Pancreas (tissue), 10 donors: Measurements from ENCODE around the gene CFAP58. TPM values are rescaled to one million over a fixed set of nuclear protein-coding genes. Genes with fewer than 3 reads are reported as not detected.

Experiments
- ATAC-seq, 4 donors: fragments of 200-7000 bp; cut with Tn5 transposase; one replicate each; pipeline versions ENCODE4 v1.8.0 to v1.9.1; 2020; ENCODE audit warnings: mild to moderate bottlenecking in 4 of 4, moderate library complexity in 4 of 4
- DNase-seq, 6 donors: peaks; one replicate each; pipeline ENCODE4 v3.0.0-alpha.2; 2020
- FAIRE-seq: peaks from 2 replicates; lab custom pipeline; 2012; peaks lifted over from hg19 to GRCh38; lab: Jason Lieb, UNC
- H3K27ac ChIP-seq, 4 donors: fragments of 200-600 bp; sonication (generic); 1 replicate in 3 of 4; 2 replicates in 1 of 4; pipeline versions ENCODE4 v1.5.0 to v1.8.0; 2020
- H3K27me3 ChIP-seq, 4 donors: fragments of 200-600 bp; one replicate each; pipeline ENCODE4 v1.8.0; 2021
- H3K36me3 ChIP-seq, 3 donors: fragments of 200-600 bp; sonication (generic) in 1 of 3; one replicate each; pipeline versions ENCODE4 v1.5.0 to v1.8.0; 2020 to 2021
- H3K4me1 ChIP-seq, 3 donors: fragments of 200-600 bp; one replicate each; pipeline ENCODE4 v1.8.0; 2021
- H3K4me3 ChIP-seq, 4 donors: fragments of 200-600 bp; sonication (generic) in 2 of 4; one replicate each; pipeline versions ENCODE4 v1.5.0 to v1.8.0; 2020 to 2021
- H3K9me3 ChIP-seq, 4 donors: fragments of 200-600 bp; one replicate each; pipeline ENCODE4 v1.8.0; 2021
- WGBS, 2 donors: extraction: QIAGEN DNeasy Blood & Tissue Kit; methylation state at CpG; one replicate each; pipeline ENCODE4 v1.1.7; 2013; 5-methylcytosine and 5-hydroxymethylcytosine counted together
- intact Hi-C, 3 donors: fragments of 100-400 bp; cut with DNase I; formaldehyde crosslinking; loops; one replicate each; pipeline versions ENCODE4 v1.11.1 to v1.14.2; 2022
- polyA plus RNA-seq, 2 donors: library from polyadenylated mRNA; stranded (reverse); fragments of 200-250 nt; gene quantifications; one replicate each; pipeline ENCODE4 v1.2.3, GENCODE V29; 2013
- total RNA-seq, 6 donors: library from RNA; stranded (reverse); fragmentation: NEBNext Ultra II Directional in 4 of 6; extraction: Animal tissue kit (Norgen Biotek cat#: 25700) in 4 of 6; gene quantifications; one replicate each; pipeline versions ENCODE4 v1.2.1 to v1.2.4, GENCODE V29; 2021 to 2023
- TF ChIP-seq, protein P1 (sequence below), 4 donors: fragments of 200-600 bp; sonication (generic) in 3 of 4; IDR thresholded peaks; one replicate each; pipeline versions ENCODE4 v1.5.0 to v1.8.0; 2021; ENCODE audit warnings: antibody characterized with exemption in 4 of 4
- donor health status: healthy with polysubstance abuse.
- donor health status: DM: no; HTN: no; CAD: no; lungs with moderate emphysema.
- donor health status: DM: no; HTN: no; CAD: no.
- donor health status: control.
- donor health status: control.
- donor health status: Bipolar disorder and iron deficiency.
- donor health status: DM: yes; HTN: yes; CAD: no.
- donor health status: DM: no; HTN: no; CAD: no.
- donor health status: DM: no; HTN: no; CAD: no.
- donor health status: DM: yes; HTN: yes; CAD: no.

The CFAP58 gene
- total and polyA plus RNA-seq, 8 donors = 0.09 to 0.53 (median 0.28) TPM; not detected in 1

DNA sequence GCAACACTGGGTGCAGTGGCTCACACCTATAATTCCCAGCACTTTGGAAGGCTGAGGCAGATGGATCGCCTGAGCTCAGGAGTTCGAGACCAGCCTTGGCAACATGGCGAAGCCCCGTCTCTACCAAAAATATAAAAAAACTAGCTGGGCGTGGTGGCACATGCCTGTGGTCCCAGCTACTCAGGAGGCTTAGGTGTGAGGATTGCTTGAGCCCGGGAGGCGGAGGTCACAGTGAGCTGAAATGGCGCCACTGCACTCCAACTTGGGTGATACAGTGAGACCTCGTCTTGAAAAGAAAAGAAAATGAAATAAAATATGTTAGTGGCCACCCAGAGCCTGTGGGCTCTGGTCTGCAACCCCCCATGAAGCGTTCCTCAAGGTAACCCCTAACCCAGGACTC, 28.7 kb upstream of the CFAP58 start:
- Histone ChIP-seq H3K27me3 (no peaks in the 10 kb centered on the region), H3K36me3 (no peaks in the 10 kb centered on the region), H3K9me3 (no peaks in the 10 kb centered on the region), H3K27ac (peak overlapping the region in 2 of 4 donors; percentile 2 to 23), H3K4me3 (no peak overlapping the region), H3K4me1 (peaks cover 4 to 13% (median 7%) of the 10 kb centered on the region in 3 donors)
- no peak for ATAC-seq
- DNase-seq = no peak
- FAIRE-seq = no peak
- WGBS, 2 donors = 89 to 95% methylated on average over 10 of the region's 10 CpGs
- intact Hi-C loops = no loop called here
- TF ChIP-seq, protein P1, sequence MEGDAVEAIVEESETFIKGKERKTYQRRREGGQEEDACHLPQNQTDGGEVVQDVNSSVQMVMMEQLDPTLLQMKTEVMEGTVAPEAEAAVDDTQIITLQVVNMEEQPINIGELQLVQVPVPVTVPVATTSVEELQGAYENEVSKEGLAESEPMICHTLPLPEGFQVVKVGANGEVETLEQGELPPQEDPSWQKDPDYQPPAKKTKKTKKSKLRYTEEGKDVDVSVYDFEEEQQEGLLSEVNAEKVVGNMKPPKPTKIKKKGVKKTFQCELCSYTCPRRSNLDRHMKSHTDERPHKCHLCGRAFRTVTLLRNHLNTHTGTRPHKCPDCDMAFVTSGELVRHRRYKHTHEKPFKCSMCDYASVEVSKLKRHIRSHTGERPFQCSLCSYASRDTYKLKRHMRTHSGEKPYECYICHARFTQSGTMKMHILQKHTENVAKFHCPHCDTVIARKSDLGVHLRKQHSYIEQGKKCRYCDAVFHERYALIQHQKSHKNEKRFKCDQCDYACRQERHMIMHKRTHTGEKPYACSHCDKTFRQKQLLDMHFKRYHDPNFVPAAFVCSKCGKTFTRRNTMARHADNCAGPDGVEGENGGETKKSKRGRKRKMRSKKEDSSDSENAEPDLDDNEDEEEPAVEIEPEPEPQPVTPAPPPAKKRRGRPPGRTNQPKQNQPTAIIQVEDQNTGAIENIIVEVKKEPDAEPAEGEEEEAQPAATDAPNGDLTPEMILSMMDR (IDR thresholded peaks at IDR 0.05) = no peak

DNA sequence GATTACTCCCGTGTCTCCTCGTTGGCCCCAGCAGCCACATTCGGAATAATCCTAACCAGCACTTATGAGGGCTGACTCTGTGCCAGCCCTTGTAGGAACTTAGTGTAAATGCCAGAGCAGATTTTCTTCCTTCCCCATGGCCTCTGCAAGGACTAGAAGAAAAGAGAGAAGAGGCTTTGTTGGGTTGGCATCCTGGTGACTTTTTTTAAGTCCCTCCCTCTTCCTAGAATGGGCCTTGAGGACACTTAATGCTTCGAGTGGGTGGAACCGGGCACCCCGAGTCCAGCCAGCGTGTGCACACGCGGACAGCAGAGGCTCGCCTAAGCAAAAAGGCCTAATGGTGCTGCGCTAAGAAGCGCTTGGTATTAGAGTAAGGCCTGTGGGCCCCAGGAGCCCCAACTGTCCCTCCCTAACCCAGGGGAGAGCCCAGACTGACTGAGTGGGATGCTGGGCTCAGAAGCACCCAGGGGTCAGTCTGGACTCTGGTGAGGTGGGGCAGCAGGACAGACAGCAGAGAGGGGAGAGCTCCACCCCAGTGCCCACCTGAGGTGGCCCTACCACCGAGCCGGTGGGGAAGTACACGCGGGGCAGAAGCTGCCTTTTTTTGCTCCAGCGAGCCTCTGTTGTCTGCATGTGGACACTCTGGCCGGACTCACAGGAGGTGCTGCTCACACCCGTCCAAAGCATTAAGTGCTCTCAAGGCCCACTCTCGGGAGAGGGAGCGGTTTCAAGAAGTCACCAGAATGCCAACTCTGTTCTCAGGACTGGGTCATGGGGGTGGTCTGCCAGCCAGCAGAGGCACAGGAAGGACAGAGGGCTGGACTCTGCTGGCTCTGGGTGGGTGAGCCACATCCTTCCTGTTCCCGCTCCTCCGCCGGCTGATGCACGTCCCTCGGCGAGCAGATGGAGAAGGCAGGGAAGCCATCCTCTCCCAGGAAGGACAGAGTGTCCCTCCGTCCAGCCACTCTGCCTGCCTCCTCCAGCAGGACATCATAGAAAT, 27.9 kb upstream of the CFAP58 start:
- DNase-seq (peak in 1 of 6 donors; percentile 45), FAIRE-seq (no peak), ATAC-seq (peak in 1 of 4 donors; percentile 12)
- Histone ChIP-seq H3K9me3 (no peaks in the 10 kb centered on the region), H3K27ac (peak overlapping the region in 2 of 4 donors; percentile 2 to 34), H3K36me3 (no peaks in the 10 kb centered on the region), H3K4me3 (no peak overlapping the region), H3K4me1 (peaks cover 7 to 20% (median 11%) of the 10 kb centered on the region in 3 donors), H3K27me3 (no peaks in the 10 kb centered on the region)
- 87 to 92% methylated on average over 26 to 28 of the region's 28 CpGs for WGBS, 2 donors
- intact Hi-C loops = no loop called here
- TF ChIP-seq, protein P1 (IDR thresholded peaks at IDR 0.05) = no peak

DNA sequence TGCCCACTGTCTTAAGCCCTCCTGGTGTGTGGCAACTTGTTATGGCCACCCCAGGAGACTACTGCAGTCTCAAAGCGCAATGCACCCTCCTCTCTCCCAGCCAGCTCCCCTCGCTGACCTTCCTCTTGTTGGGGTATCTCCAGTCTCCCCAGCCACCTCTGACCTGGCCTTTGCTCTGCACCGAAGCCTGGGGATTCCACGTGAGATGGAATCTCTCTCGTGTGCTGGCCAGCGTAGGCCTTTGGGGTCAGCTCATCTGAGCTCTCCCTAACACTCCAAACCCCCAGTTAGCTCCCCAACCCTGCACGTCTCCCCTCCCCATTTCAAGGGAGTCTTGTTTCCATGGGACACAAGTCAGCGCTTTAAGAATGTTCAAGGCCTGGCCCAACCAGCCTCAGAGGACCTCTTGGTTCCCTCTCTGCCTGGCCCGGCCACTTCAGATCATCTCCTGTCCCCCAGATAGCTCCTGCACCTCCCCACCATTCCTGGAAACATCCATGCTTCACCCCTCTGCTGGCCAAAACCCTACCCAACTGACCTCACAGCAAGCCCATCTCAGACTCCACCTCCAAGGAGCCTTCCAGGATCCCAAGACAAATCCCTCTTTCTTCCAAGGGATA, 26.5 kb upstream of the CFAP58 start:
- Histone ChIP-seq H3K9me3 (no peaks in the 10 kb centered on the region), H3K27ac (no peak overlapping the region), H3K4me3 (no peak overlapping the region), H3K36me3 (no peaks in the 10 kb centered on the region), H3K27me3 (no peaks in the 10 kb centered on the region), H3K4me1 (peaks cover 19 to 31% (median 20%) of the 10 kb centered on the region in 3 donors)
- TF ChIP-seq, protein P1 (IDR thresholded peaks at IDR 0.05) = no peak
- WGBS, 2 donors = 93 to 95% methylated on average over 9 of the region's 9 CpGs
- DNase-seq (no peak), FAIRE-seq (no peak), ATAC-seq (no peak)
- intact Hi-C loops = no loop called here

GRCh38 chr10:104327745-104328645, 25.6 kb upstream of the CFAP58 start:
- FAIRE-seq (no peak), ATAC-seq (peak in 2 of 4 donors; percentile 20 to 22), DNase-seq (peak in 2 of 6 donors; percentile 51 to 79)
- Histone ChIP-seq H3K4me3 (no peak overlapping the region), H3K27me3 (no peaks in the 10 kb centered on the region), H3K9me3 (no peaks in the 10 kb centered on the region), H3K4me1 (peaks cover 19 to 32% (median 20%) of the 10 kb centered on the region in 3 donors), H3K36me3 (no peaks in the 10 kb centered on the region), H3K27ac (peak overlapping the region in 2 of 4 donors; percentile 47 to 60)
- intact Hi-C loops = no loop called here
- WGBS, 2 donors = 58 to 59% methylated on average over 20 of the region's 20 CpGs
- TF ChIP-seq, protein P1 (IDR thresholded peaks at IDR 0.05) = no peak
